Measurements from ENCODE around the gene YLPM1. TPM values are rescaled to one million over a fixed set of nuclear protein-coding genes. Genes with fewer than 3 reads are reported as not detected.

The YLPM1 gene
- polyA plus RNA-seq, 3 donors, result 2.9 to 19.2 (median 6.2) TPM

DNA sequence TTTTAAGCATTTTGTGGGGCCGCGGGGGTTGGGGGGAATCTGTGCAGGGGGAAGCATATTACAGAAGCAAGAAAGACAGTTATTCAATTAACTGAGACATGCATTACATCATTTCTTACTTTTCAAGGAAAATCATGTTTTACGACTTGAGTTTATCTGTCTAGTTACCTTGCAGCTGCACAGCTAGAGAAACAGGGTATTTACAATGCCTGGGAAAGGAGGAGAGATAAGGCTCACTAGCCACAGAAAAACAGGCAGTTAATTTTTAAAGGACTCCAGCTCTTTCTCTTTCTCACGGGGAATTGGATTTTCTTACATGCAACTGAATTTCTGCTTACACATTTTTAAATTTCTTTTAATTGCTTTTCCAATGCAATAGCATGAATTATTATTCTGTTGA is 28.0 kb upstream of the YLPM1 start:
- Mint-ChIP-seq H3K36me3 (peaks cover 73 to 81% of the 10 kb centered on the region in 2 donors), H3K9me3 (no peaks in the 10 kb centered on the region), H3K4me1 (no peaks in the 10 kb centered on the region), H3K27ac (peak overlapping the region in 2 of 7 donors; percentile 13 to 18), H3K27me3 (ENCODE audit: low read depth in 3 of 3) (no peaks in the 10 kb centered on the region), H3K4me3 (no peak overlapping the region)
- no peaks in the 10 kb centered on the region for H3K27me3 ChIP-seq (ENCODE audit: control insufficient read depth in 2 of 2, insufficient read depth in 2 of 2, low read length in 2 of 2)
- no peaks in the 10 kb centered on the region for H3K9me3 ChIP-seq (replicated peaks in 1 of 2; ENCODE audit: control insufficient read depth in 1 of 2, insufficient read depth in 1 of 2, low read length in 2 of 2)
- H3K4me2 ChIP-seq (replicated peaks; ENCODE audit: extremely low read depth, low read length, poor library complexity, severe bottlenecking), result no peak overlapping the region
- no peaks in the 10 kb centered on the region for H3K4me1 ChIP-seq (ENCODE audit: control insufficient read depth in 1 of 2, insufficient read depth in 2 of 2, low read length in 2 of 2)
- intact Hi-C loops (cut with micrococcal nuclease), result no loop called here
- no peak overlapping the region for H3K4me3 ChIP-seq (replicated peaks in 1 of 3; ENCODE audit: low read depth in 2 of 3, low read length in 3 of 3)
- no peak overlapping the region for H2AFZ ChIP-seq (ENCODE audit: insufficient read depth, low read depth, low read length, poor library complexity, severe bottlenecking)
- no peak overlapping the region for H3K9ac ChIP-seq (ENCODE audit: insufficient read depth, low read length, poor library complexity, severe bottlenecking)
- no peak for DNase-seq
- no peaks in the 10 kb centered on the region for H4K20me1 ChIP-seq (ENCODE audit: insufficient read depth, low read length)
- WGBS (ENCODE audit: insufficient coverage), result no CpG with 5 or more reads among the region's 4 CpGs
- H3K36me3 ChIP-seq (replicated peaks in 1 of 2; ENCODE audit: control insufficient read depth in 1 of 2, insufficient read depth in 2 of 2, low read length in 2 of 2), result peaks cover 49 to 95% of the 10 kb centered on the region in 2 donors
- TF ChIP-seq, protein P1, sequence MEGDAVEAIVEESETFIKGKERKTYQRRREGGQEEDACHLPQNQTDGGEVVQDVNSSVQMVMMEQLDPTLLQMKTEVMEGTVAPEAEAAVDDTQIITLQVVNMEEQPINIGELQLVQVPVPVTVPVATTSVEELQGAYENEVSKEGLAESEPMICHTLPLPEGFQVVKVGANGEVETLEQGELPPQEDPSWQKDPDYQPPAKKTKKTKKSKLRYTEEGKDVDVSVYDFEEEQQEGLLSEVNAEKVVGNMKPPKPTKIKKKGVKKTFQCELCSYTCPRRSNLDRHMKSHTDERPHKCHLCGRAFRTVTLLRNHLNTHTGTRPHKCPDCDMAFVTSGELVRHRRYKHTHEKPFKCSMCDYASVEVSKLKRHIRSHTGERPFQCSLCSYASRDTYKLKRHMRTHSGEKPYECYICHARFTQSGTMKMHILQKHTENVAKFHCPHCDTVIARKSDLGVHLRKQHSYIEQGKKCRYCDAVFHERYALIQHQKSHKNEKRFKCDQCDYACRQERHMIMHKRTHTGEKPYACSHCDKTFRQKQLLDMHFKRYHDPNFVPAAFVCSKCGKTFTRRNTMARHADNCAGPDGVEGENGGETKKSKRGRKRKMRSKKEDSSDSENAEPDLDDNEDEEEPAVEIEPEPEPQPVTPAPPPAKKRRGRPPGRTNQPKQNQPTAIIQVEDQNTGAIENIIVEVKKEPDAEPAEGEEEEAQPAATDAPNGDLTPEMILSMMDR (IDR thresholded peaks at IDR 0.05), result no peak
- no peak overlapping the region for H3K27ac ChIP-seq (ENCODE audit: low read depth in 1 of 2, low read length in 2 of 2)
- H3K79me2 ChIP-seq (ENCODE audit: insufficient read depth, low read length), result no peaks in the 10 kb centered on the region

GRCh38 chr14:74737753-74738325 is 25.3 kb upstream of the YLPM1 start:
- Histone ChIP-seq H2AFZ (ENCODE audit: insufficient read depth, low read depth, low read length, poor library complexity, severe bottlenecking) (no peak overlapping the region), H3K36me3 (replicated peaks in 1 of 2; ENCODE audit: control insufficient read depth in 1 of 2, insufficient read depth in 2 of 2, low read length in 2 of 2) (peaks cover 44 to 70% of the 10 kb centered on the region in 2 donors), H4K20me1 (ENCODE audit: insufficient read depth, low read length) (no peaks in the 10 kb centered on the region), H3K9me3 (replicated peaks in 1 of 2; ENCODE audit: control insufficient read depth in 1 of 2, insufficient read depth in 1 of 2, low read length in 2 of 2) (no peaks in the 10 kb centered on the region), H3K4me2 (replicated peaks; ENCODE audit: extremely low read depth, low read length, poor library complexity, severe bottlenecking) (no peak overlapping the region), H3K27me3 (ENCODE audit: control insufficient read depth in 2 of 2, insufficient read depth in 2 of 2, low read length in 2 of 2) (no peaks in the 10 kb centered on the region), H3K4me1 (ENCODE audit: control insufficient read depth in 1 of 2, insufficient read depth in 2 of 2, low read length in 2 of 2) (no peaks in the 10 kb centered on the region), H3K79me2 (ENCODE audit: insufficient read depth, low read length) (no peaks in the 10 kb centered on the region), H3K27ac (ENCODE audit: low read depth in 1 of 2, low read length in 2 of 2) (no peak overlapping the region), H3K9ac (ENCODE audit: insufficient read depth, low read length, poor library complexity, severe bottlenecking) (no peak overlapping the region), H3K4me3 (replicated peaks in 1 of 3; ENCODE audit: low read depth in 2 of 3, low read length in 3 of 3) (no peak overlapping the region)
- no CpG with 5 or more reads among the region's 4 CpGs for WGBS (ENCODE audit: insufficient coverage)
- no peak overlapping the region for H3K27ac Mint-ChIP-seq
- no peak overlapping the region for H3K4me3 Mint-ChIP-seq
- peaks cover 0 to 2% (median 0%) of the 10 kb centered on the region in 3 donors for H3K27me3 Mint-ChIP-seq (ENCODE audit: low read depth in 3 of 3)
- no peaks in the 10 kb centered on the region for H3K4me1 Mint-ChIP-seq
- intact Hi-C loops (cut with micrococcal nuclease), result no loop called here
- H3K9me3 Mint-ChIP-seq, result peaks cover 0 to 3% (median 0%) of the 10 kb centered on the region in 7 donors
- TF ChIP-seq, protein P1 (IDR thresholded peaks at IDR 0.05), result no peak
- no peak for DNase-seq
- H3K36me3 Mint-ChIP-seq, result peaks cover 55 to 59% of the 10 kb centered on the region in 2 donors
